GOT3 (cell line): ENCODE data around the gene DRG1.
"Not testable (repeated sequence)": the region's sequence is repeated elsewhere in the genome, so short reads cannot be mapped to it uniquely, and the experiment has no call there.

Experiments
- DNase-seq: peaks from one replicate; lab custom pipeline; 2025; ENCODE audit warnings: mixed read lengths; lab: John Stamatoyannopoulos, UW

The DRG1 gene

GRCh38 chr22:31442768-31443489 is 43.5 kb downstream of the DRG1 start:
- DNase-seq: no peak

GRCh38 chr22:31443516-31443915 is 44.1 kb downstream of the DRG1 start:
- no peak for DNase-seq

- DNase-seq: no peak
These were observed 46.2 kb downstream of the DRG1 start for GRCh38 chr22:31445642-31446041.

GRCh38 chr22:31446208-31446607 is 46.8 kb downstream of the DRG1 start:
- no peak for DNase-seq

- no peak for DNase-seq
These were observed 47.4 kb downstream of the DRG1 start for GRCh38 chr22:31446767-31447166.

GRCh38 chr22:31447337-31447736 is 47.9 kb downstream of the DRG1 start:
- no peak for DNase-seq

GRCh38 chr22:31448382-31448781 is 49.0 kb downstream of the DRG1 start:
- no peak for DNase-seq

GRCh38 chr22:31449506-31449905 is 50.1 kb downstream of the DRG1 start:
- no peak for DNase-seq

GRCh38 chr22:31451709-31452571 is 52.5 kb downstream of the DRG1 start:
- no peak for DNase-seq

- no peak for DNase-seq
These were observed 62.3 kb downstream of the DRG1 start for GRCh38 chr22:31461699-31462098.

- DNase-seq: no peak
These were observed 65.9 kb downstream of the DRG1 start for GRCh38 chr22:31465307-31465706.

GRCh38 chr22:31474743-31475142 is 75.3 kb downstream of the DRG1 start:
- no peak for DNase-seq

- no peak for DNase-seq
These were observed 76.4 kb downstream of the DRG1 start for GRCh38 chr22:31475800-31476199.

GRCh38 chr22:31477329-31477728 is 77.9 kb downstream of the DRG1 start:
- DNase-seq: no peak

GRCh38 chr22:31481129-31481528 is 81.7 kb downstream of the DRG1 start:
- no peak for DNase-seq

GRCh38 chr22:31482470-31482869 is 83.1 kb downstream of the DRG1 start:
- DNase-seq: not testable (repeated sequence)
